Adrenal gland (tissue), 5 donors: ENCODE measurements around the gene LATS2.
"Not testable (repeated sequence)": the region's sequence is repeated elsewhere in the genome, so short reads cannot be mapped to it uniquely, and the experiment has no call there.

ENCODE experiments used
- CTCF ChIP-seq, 6 experiments: fragments of 450-650 bp in 4 of 6; fragments of 200-600 bp in 2 of 6; sonication (generic) in 1 of 6; IDR thresholded peaks; 1 replicate in 5 of 6; 2 replicates in 1 of 6; pipeline versions ENCODE4 v1.5.1 to v1.8.0; 2016 to 2021; ENCODE audit warnings: antibody characterized with exemption in 6 of 6, mild to moderate bottlenecking in 2 of 6, moderate library complexity in 1 of 6
- POLR2A ChIP-seq, 2 donors: fragments of 450-650 bp; IDR thresholded peaks; one replicate each; pipeline ENCODE4 v1.6.1; 2017; ENCODE audit warnings: antibody characterized with exemption in 2 of 2, mild to moderate bottlenecking in 2 of 2, moderate library complexity in 1 of 2
- donor health status: DM: no; HTN: no; CAD: no.

- TF ChIP-seq POLR2A, CTCF (IDR thresholded peaks at IDR 0.05): not testable (repeated sequence)
Observed at GRCh38 chr13:20961663-20962062, 99.7 kb downstream of the LATS2 start.
